Myocyte (in vitro differentiated cells): ENCODE data around the gene TSHZ3. TPM values are rescaled to one million over a fixed set of nuclear protein-coding genes. Genes with fewer than 3 reads are reported as not detected.
A peak's percentile ranks its signal among the peaks of the same experiment; 100 is the strongest.

Source experiments
- DNase-seq: peaks from one replicate; pipeline ENCODE4 v3.0.0-alpha.2; 2012; ENCODE audit warnings: low read depth
- total RNA-seq: library from RNA; depleted of rRNA; stranded (reverse); fragments of >200 nt; gene quantifications from 2 replicates; pipeline ENCODE4 v1.2.3, GENCODE V29; 2014

TSHZ3 gene
- total RNA-seq, 1 donor from 2014 or later, result 8.1 TPM

DNA sequence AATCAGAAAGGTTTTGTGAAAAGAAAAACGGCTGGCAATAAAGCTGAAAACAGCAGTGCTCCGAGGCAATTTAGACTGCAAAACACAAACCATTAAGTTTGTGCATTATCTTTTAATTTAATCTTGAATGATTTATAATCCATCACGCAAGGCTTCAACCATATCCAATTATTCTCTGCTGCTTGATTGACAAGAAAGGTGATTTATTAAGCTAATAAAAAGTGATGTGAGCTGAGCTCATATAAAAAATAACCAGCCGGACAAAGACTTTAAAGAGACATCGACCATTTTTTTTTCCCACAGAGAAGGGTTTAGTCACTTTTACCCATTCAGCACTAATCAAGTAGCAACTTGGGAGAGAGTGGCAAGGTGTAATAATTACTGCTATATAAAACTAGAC, 33.6 kb downstream of the TSHZ3 start:
- DNase-seq, result no peak

DNA sequence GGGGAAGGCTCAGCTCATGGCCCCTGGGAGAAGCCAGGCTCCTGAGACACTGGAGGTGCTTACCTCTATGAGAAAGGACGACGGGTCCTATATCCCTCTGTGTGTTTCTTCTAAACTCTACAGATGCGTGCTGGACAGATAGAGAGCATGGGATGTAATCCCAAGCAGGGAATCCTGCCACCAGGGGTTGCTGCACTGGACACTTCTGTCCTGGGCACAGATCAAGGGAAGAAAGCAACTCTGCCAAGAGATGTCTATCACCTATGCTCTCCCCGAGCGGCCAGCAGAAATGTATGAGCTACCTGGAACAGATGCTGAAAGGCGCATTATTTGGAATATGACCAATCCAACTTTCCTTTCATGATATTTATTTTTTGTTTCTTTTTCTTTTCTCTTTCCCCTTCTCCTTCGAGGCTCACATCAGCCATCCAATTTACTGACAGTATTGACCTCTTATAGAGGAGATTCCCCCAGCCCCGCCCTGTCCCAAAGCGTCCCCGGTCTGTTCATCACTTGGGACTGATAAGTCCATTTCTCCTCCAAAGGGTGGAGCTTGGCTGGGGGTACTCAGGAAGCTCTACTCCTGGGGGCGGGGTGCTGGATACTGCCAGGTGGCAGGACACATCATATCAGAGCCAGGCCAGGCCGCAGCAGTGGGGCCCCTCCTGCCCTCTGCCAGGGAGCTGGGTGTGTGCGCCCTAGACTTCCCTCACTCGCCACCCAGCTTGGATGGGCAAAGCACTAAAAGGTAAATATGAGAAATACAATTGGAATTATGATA, 34.2 kb downstream of the TSHZ3 start:
- no peak for DNase-seq

DNA sequence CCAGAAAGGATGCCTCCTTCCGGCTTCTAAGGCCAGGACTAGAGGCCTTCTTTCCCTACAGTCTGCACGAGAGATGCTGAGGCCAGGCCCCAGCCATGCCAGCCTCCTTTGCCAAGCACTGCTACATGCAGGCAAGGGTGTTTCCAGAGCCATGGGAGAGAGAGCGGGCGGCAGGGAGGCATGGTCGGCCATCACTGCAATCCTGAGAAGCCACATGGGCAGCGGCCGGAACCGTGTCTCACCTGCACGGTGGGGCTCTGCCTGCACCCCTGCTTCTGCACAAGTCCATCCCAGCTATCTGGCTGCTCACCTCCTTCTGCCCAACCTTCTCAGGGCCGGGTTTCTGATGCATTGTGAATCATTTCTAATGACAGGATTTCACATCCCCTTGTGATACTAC, 35.1 kb downstream of the TSHZ3 start:
- DNase-seq, result no peak

DNA sequence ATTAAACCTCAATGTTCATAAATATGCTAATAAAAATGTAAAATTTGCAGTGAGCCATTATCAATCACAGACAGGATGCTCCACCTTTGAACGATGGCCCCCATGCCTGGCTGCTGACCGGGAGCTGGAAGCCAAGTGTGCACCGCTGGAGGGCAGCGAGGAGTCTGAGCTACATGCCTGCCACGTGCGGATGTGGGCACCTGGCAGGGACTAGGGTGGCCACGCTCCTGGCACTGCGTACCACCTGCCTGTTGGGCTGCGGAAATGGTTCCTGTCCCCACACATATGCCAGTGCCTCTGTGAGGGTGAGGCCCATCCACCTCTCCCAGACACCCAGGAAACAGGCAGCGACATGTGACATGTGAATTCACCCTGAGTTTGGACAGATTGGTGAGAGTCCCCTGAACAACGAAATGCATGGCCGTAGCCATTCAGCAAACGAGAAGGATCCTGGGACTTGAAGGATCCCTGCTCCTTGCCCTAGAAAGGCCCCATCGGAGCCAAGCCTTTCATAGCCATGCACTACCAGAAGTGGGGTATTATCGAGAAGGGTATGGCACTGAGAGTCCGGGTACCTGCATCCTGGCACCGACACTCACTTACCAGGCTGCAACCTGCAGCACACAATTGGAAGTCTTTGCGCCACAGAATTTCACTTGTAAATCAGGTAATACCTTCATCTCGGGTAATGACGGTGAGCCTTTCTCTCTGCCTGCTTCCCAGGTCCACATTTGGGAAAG, 35.8 kb downstream of the TSHZ3 start:
- no peak for DNase-seq

DNA sequence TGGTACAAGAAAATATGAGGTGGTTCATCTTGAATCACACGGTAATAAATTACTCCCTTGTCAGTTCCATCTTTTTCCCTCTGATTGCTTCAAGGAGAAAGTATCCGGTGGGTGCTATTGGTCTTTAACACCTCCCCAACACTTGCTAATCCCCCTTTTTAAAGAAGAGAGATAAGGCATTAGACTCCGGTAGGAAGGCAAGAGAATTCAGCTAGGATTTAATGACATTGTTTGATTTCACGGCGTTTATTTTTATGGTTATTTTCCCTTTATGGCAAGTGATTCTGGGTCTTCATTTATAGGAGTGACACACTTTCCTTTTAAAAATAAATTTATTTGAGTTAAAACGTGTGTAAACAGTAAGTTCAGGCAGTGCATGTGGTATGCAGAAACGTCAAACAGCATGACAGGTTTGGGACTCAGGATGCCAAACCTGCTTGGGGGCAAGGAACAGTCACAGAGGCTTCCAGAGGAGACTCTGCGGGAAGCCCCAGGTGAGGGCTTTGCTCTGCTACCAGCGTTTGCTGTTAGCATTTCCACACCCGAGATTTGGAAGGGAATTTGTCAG, 36.5 kb downstream of the TSHZ3 start:
- no peak for DNase-seq

DNA sequence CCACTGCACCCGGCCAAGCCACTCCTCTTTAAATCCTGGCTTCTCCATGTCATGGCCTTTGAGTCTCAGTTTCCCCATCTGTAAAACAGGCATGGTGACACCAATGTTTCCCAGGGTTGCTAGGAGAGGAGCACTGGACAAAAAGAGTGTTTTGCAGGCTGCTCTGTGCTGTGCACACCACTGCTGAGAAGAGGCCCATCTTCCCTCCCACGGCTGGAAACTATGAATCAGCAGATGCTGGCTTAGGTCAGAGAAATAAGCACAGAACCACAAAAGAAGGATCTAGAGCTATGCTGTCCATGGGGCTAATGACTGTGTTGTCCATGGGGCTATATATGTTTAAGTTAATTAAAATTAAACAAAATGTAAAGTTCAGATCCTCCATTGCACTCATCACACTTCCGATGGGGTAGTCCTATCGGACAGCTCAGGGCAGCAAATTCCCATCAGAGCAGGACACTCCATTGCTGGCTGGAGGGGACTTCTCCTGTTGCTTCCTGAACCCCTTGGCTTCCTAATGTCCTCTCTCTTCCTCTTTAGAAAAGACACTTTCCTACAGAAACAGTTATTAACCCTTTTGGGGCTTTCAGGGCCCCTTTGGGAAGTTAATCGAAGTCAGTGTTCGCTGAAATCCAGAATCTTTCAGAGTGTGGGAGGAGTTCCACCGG, 37.1 kb downstream of the TSHZ3 start:
- peak; percentile 52 for DNase-seq

DNA sequence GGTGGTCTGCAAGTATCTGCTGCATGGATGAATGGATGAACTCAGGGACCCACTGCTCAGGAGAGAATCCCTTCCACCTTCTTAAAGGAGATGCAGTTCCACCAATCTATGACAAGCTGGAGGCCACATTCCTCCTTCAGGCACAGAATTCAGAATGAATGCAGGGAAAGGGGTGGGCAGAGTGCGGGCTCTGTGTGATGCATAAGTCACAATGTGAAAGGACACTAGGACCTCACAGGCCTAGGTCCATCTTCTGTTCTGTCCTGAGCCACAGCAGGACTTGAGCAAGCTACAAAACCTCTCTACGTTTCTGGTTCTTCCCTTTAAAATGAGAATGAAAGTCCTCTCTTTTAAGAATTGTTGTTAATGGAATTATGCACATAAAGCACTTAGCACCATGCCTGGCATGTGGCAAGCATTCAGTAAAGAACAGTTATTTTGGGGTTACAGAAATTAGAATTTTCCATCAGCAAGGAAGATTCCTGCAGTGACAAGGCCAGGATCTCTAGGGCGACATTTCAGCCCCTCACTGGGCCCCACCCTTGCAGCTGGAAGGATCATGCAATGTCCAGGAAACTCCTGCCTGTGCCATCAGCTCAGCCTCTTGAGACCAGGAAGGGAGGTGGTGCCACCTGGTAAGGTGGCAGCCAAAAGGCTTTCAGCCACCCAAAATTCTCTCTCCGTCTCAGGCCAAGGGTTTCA, 38.7 kb downstream of the TSHZ3 start:
- DNase-seq, result no peak

DNA sequence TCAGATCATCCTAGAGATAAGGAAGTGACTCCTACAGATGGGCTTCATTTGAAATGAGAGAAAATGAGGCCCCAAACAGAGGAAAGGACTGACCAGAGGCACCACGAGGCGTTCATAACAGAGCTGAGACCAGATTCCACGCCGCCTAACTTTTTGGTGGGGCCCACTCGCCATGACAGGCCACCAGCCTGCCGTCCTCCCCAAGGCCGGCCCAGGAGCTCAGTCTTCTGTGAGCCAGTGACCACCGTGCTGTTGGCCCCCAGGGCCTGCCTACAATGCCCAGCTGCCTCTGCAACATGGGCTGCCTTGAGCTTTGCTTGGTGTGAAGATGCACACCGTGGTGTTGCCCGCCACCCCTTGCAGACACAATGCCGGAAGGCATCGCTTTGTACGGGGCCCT, 40.5 kb downstream of the TSHZ3 start:
- no peak for DNase-seq

DNA sequence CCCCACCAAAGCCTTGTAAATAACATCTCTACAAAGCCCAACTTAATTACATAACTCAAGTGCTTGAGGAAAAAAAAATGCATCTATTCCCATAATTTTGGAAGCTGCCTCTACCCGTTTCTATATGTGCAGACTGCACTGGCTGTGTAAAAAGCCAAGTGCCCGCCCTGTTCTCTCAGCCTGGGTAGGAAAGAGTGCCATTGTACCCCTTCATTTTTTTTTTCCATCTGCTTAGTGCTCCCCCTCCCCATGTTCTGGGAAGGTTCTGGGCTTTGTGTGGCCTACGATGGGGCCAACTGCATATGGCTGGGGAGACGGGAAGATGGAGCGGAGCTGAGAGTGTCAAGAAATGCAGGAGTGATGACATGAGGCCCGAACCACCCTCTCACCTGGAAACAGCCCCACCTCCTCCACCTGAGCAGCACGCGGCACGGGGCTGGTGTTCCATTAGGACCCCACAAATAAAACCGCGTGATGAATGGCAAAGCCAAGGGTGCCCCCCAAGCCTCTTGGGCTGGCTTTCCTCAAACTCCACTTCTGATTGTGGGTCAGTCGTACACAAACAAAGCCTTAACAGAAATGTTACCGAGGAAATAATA, 42.1 kb downstream of the TSHZ3 start:
- no peak for DNase-seq

DNA sequence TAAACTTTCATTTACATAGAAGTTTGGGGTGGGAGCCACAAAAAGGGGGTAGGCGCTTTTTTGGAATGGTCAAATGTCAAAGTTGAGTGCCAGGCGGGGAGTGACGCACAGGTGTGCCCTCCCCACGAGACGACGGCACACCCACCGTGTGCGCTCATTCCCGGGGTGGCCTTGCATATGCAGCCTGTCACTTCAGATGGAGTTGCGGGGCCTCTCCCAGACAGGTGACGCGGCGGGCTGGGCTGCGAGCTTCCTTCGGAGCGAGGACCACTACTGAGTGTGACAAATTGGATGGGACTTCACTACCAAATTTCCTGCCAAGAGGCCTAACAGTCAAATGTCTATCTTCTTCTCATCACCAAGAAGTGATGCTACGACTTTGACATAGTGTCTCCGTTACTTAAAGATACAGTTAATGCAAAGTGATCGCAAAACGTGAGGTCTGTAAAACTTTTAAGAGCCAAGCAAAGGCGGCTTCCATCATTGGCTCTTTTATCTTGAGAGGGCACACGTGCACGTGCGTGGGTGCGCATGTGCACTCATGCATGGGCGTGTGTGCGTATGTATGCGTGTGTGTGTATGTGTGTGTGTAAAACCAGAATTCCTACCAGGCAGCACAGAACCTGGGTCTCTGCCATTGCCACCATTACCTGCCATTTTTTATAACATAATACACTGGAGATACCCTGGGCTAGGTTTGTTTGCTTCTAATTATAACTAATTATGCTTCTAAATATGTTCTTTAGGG, 43.1 kb downstream of the TSHZ3 start:
- DNase-seq, result no peak

DNA sequence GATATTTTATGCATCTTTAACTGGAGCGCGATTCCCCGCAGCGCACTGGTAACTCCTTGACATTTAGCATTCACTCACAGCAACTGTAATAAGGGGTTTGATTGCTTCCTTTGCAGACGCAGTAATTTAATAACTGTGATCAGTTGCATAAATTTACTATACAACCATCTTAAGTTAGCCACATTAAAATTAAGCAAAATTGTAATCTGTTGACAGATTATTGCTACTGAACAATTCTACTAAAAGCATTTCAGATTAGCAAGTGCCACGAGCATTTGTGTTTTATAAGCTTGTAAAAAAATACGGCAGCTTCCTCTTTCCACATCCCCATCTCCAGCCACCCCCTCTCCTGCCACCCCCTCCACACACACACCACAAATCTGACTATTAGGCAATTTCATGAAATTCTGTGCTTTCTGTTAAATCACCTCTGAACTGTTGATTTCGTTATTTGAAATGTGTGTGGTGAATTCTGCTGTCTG, 44.4 kb downstream of the TSHZ3 start:
- no peak for DNase-seq

DNA sequence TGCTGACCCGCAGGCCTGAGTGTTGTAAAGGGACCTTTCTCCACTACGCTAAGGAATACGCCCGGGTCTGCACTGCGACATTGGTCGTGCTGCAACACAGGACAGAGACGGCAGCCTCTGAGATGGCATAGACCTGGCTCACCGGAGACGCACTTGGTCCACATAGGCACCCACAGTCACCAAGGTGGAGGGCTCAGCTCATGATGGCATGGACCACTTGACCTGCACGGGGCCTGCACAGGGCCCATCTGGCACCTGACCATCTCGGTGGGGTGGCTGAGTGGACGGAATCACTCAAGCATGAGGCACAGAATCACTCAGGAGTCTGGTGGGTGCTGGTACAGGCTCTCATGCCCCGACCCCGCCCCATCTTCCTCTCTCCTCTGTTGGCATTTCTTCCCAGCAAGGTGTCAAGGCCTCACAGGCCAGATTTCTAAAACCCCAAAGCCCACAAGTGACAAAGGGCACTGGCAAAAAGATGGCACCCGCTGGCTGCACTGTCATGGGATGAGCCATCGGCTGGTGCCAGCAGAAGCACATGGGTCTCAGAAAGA, 45.9 kb downstream of the TSHZ3 start:
- DNase-seq, result no peak

DNA sequence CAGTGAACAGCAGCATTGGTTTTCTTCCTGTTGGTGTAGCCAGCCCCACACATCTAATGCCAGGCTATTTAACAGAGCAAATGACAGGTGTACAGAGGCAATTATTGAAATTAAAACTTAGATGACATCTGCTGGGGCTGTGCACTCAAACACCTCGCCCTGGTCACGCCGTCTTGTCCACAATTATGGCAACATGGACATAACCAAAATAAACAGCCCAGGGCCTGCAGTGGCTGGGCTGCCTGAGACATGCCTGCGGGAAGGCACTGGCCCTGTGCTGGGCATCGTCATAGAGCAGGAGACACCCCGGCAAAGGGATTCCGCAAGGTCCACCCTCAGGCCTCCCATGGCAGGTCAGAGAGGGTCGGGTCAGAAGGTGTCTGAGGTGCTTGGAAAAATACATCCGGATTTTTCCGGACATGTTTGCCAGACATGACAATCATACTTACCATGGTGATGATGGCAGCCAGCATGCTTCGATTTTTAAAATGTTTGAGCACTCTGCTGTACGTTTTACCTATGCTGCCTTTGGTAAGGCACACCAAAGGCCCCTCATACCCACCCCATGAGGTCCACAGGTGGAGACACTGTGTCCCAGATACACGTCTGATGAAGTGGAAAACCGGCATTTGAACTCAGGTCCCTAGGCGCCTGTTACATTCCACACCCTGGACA, 47.8 kb downstream of the TSHZ3 start:
- DNase-seq, result peak; percentile 79

DNA sequence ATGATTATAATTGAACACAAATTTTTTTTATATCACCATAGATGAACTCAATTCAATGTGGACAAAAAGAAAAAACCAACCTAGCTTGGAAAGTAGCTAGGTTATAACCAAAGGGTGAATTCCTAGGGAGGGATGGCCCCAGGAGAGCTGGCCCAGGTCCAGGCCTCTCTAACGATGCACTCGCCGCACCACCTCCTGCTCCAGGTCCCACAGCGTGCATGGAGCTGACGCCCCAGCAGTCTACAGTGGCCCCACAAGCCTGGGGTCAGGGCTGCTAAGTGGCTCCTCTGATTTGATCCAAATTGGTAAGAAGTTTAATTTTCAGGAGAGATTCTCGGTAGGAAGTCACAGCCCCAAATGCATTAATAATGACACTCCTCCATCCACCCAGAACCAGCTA, 48.8 kb downstream of the TSHZ3 start:
- no peak for DNase-seq

DNA sequence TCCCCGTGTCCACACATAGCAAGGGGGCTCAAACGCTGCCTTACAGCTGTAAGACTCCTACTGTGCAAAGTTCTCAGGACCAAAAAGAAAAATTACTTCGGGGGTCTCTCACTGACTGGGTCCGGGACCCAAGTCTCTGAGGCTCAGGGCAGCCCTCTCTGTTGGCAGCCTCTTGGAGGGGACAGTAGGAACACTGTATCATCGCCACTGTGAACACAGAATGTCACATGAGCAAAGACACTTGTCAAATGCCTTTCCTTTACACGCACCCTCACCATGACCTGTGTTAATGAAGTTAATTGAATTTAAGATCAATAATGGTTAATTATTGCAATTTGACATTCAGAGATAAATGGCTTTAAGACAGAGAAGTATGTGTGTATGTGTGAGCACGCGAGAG, 49.6 kb downstream of the TSHZ3 start:
- DNase-seq, result no peak

DNA sequence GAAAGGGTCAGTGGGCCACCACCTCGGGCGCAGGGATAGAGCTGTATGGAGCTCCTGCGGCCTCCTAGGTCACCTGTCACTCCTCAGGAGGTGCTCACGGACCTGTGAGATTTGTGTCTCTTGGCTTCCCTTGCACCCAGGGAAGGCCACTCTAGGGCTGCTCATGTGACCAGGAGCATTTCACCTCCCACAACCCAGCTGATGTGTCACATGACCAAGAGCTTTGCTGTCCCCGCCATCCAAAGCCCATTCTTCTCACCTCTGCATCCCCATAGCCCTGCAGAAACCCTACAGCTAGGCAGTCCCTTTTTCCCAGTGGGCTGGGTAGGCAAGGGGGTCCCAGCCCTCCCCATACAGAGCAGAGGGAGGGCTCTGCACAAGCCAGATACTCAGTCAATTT, 51.2 kb downstream of the TSHZ3 start:
- no peak for DNase-seq

DNA sequence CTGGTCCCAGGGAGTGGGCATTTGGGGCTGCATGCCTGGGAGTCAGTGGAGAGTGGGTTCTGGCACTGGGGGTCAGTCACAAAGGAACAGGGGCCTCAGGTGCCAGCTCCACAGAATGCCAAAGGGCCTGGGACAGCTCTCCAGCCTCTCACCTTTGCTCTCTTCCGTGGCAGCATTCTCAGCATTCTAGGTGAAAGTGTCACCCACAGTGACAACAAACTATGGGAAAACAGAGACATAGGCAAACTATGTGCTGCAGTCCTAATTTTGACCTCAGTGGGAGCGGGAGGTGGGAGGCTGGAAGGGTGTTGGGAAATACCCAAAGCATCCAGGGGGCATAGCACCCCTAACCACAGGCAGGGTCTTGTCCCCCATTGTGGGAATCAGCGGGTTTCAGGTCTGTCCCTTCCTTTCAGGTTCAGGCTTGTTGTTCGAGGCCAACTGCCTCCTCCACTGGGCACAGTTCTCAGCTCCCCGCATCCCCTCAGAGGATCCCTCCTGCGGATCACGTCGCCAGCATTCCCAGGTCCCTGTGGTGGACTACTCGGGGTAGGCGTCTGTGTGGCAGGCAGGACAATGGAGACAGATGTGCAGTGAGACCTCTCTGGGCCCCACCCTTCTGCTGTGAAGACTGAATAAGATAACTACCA, 52.4 kb downstream of the TSHZ3 start:
- DNase-seq, result no peak

DNA sequence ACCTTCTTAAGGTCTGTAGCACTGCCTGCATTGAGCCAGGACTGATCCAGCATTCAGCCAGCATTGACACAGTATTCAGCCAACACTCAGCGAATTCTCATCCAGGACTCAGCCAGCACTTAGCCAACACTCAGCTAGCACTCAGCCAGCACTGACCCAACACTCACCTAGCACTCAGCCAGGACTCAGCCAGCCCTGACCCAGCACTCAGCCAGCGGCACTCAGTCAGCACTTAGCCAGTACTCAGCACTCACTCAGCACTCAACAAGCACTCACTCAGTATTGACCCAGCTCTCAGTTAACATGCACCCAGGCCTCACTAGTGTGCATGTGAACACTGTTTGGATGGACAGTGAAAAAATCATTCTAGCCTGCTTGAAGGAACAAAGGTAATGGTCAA, 55.0 kb downstream of the TSHZ3 start:
- no peak for DNase-seq
